Body of pancreas (tissue), 4 donors: ENCODE data around the gene EPHB2. TPM values are rescaled to one million over a fixed set of nuclear protein-coding genes. Genes with fewer than 3 reads are reported as not detected.

ENCODE experiments used
- ATAC-seq: fragments of 150-250 bp; one replicate; pipeline ENCODE4 v1.9.1; 2016
- DNase-seq, 4 donors: peaks; one replicate each; pipeline ENCODE4 v3.0.0-alpha.2; 2019
- H3K27ac ChIP-seq, 4 donors: fragments of 200-600 bp; sonication (generic); 1 replicate in 3 of 4; 2 replicates in 1 of 4; pipeline versions ENCODE4 v1.5.1 to v1.6.1; 2016 to 2019; ENCODE audit warnings: mild to moderate bottlenecking in 1 of 4, mixed read lengths in 1 of 4, moderate library complexity in 1 of 4
- H3K27me3 ChIP-seq, 2 donors: fragments of 200-600 bp; sonication (generic); one replicate each; pipeline ENCODE4 v1.6.0; 2016; ENCODE audit warnings: mild to moderate bottlenecking in 1 of 2
- H3K36me3 ChIP-seq, 2 donors: fragments of 200-600 bp; sonication (generic); replicated peaks in 1 of 2; 2 replicates each; pipeline ENCODE4 v1.5.1; 2016; ENCODE audit warnings: low read depth in 2 of 2; ENCODE audit not compliant: insufficient read depth in 1 of 2
- H3K4me1 ChIP-seq: fragments of 200-600 bp; sonication (generic); one replicate; pipeline ENCODE4 v1.6.0; 2016
- H3K4me3 ChIP-seq, 2 donors: fragments of 200-600 bp; sonication (generic); 1 replicate in 1 of 2; 2 replicates in 1 of 2; pipeline ENCODE4 v1.5.1; 2016 to 2019
- H3K9me3 ChIP-seq, 3 donors: fragments of 200-600 bp; sonication (generic); 1 replicate in 2 of 3; 2 replicates in 1 of 3; pipeline ENCODE4 v1.5.1; 2016
- CTCF ChIP-seq, 7 experiments: fragments of 450-650 bp in 4 of 7; fragments of 200-600 bp in 3 of 7; sonication (generic) in 3 of 7; IDR thresholded peaks; one replicate each; pipeline ENCODE4 v1.5.1; 2016 to 2019; ENCODE audit warnings: antibody characterized with exemption in 7 of 7
- POLR2A ChIP-seq, 3 donors: fragments of 450-650 bp; IDR thresholded peaks; one replicate each; pipeline ENCODE4 v1.6.1; 2016; ENCODE audit warnings: antibody characterized with exemption in 3 of 3, mild to moderate bottlenecking in 2 of 3
- WGBS, 2 donors: methylation state at CpG; one replicate each; pipeline ENCODE4 v1.1.5; 2017; 5-methylcytosine and 5-hydroxymethylcytosine counted together
- intact Hi-C: fragments of 100-400 bp; cut with DNase I; formaldehyde crosslinking; loops from one replicate; pipeline ENCODE4 v1.15.1; 2023
- total RNA-seq, 2 donors: library from RNA; depleted of rRNA; stranded (reverse); fragments of >200 nt; gene quantifications; one replicate each; pipeline ENCODE4 v1.1.0, GENCODE V29; 2016

The EPHB2 gene
- total RNA-seq, 2 donors from 2014 or later, result 2.9 to 7.9 TPM

DNA sequence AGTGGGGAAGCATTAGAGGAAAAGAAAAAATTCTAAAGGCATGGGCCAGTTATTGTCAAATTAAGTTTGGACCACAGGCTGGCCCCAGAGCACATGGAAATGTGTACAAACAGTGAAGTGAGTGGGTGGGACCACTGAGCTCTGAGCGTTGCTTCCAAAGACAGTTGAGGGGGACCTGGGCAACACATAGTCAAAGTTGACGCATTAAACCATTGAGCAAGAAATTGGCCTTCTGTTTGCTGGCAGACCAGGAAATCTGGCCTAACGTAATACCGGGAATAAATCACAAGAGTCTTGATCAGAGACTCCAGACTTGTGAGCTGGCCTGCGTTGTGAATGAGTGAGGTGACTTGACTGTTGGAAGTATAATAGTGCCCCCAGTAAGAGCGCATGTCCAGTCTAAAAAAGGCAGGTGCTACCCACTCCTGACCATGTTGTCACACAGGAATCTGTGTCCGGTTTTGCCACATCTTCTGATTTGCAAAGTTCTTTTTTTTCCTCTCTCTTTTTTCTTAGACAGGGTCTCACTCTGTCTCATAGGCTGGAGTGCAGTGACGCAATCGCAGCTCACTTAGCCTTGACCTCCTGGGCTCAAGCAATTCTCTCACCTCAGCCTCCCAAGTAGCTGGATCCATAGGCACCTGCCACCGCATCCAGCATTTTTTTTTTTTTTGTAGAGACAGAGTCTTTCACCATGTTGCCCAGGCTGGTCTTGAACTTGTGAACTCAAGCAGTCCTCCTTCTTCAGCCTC is 10.7 kb downstream of the EPHB2 start:
- no peaks in the 10 kb centered on the region for H3K36me3 ChIP-seq
- DNase-seq (no peak), ATAC-seq (no peak)
- 87 to 88% methylated on average over 10 of the region's 10 CpGs for whole genome bisulfite sequencing, 2 donors
- H3K27me3 ChIP-seq, result no peaks in the 10 kb centered on the region
- intact Hi-C loops, result no loop called here
- H3K4me1 ChIP-seq, result peaks cover 15% of the 10 kb centered on the region
- H3K9me3 ChIP-seq, result no peaks in the 10 kb centered on the region
- H3K4me3 ChIP-seq, result no peak overlapping the region
- H3K27ac ChIP-seq, result no peak overlapping the region
- TF ChIP-seq CTCF (IDR thresholded peaks at IDR 0.05), result no peak
- TF ChIP-seq POLR2A (IDR thresholded peaks at IDR 0.05), result no peak

DNA sequence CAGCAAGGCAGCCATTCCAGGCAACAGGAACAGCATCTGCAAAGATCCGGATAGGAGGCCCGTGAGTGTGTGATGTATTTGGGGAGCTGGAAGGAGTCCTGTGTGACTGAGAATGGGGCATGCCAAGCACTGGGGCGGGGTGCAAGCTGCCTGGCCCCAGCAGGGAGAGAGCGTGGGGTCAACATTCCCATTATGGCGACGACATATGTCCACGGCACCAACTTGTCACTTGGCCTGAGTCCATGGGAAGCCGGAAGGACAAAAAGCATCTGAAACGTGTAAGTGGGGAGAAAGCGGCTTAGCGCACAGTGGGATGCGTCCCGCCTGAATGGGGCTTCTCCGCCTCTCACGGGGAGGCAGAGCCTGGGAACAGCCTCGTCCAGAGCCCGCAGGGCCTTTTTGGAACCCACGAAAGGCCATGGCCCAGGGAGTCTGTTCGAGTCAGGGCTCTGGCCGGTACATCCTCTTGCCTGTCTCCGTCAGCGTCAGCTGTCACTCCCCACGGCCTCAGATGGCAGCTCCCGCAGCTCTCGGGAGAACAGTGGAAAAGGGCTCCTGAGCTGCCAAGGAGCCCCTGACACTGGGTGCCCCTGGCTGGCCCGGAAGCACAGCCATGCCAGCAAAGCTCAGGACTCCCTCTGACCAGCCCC is 12.4 kb downstream of the EPHB2 start:
- H3K4me1 ChIP-seq, result no peaks in the 10 kb centered on the region

GRCh38 chr1:22727873-22728272 is 17.2 kb downstream of the EPHB2 start:
- H3K4me1 ChIP-seq, result peaks cover 12% of the 10 kb centered on the region
- ATAC-seq (no peak), DNase-seq (no peak)
- H3K27ac ChIP-seq, result no peak overlapping the region
- H3K27me3 ChIP-seq, result no peaks in the 10 kb centered on the region
- WGBS, 2 donors, result 62 to 68% methylated on average over 2 of the region's 2 CpGs
- TF ChIP-seq POLR2A (IDR thresholded peaks at IDR 0.05) (no peak), CTCF (IDR thresholded peaks at IDR 0.05) (no peak)
- no peaks in the 10 kb centered on the region for H3K9me3 ChIP-seq
- intact Hi-C loops, result no loop called here
- no peak overlapping the region for H3K4me3 ChIP-seq
- H3K36me3 ChIP-seq, result no peaks in the 10 kb centered on the region

More for the DNA sequence above, 12.4 kb downstream of the EPHB2 start:
- WGBS, 2 donors, result 82 to 92% methylated on average over 19 to 26 of the region's 26 CpGs
- no peaks in the 10 kb centered on the region for H3K36me3 ChIP-seq
- H3K27ac ChIP-seq, result no peak overlapping the region
- TF ChIP-seq CTCF (IDR thresholded peaks at IDR 0.05) (no peak), POLR2A (IDR thresholded peaks at IDR 0.05) (no peak)
- no peak for ATAC-seq
- no peak for DNase-seq
- no peaks in the 10 kb centered on the region for H3K27me3 ChIP-seq
- intact Hi-C loops, result no loop called here
- no peaks in the 10 kb centered on the region for H3K9me3 ChIP-seq
- H3K4me3 ChIP-seq, result no peak overlapping the region

- ATAC-seq, result peak; percentile 66
- WGBS, 2 donors, result 31 to 39% methylated on average over 4 to 14 of the region's 14 CpGs
- TF ChIP-seq CTCF (IDR thresholded peaks at IDR 0.05), result no peak
- TF ChIP-seq POLR2A (IDR thresholded peaks at IDR 0.05), result no peak
These were observed 18.2 kb downstream of the EPHB2 start for GRCh38 chr1:22728751-22729399.

More at GRCh38 chr1:22728751-22729399, 18.2 kb downstream of the EPHB2 start:
- Histone ChIP-seq H3K27me3 (no peaks in the 10 kb centered on the region), H3K4me3 (no peak overlapping the region), H3K9me3 (no peaks in the 10 kb centered on the region), H3K4me1 (peaks cover 12% of the 10 kb centered on the region), H3K27ac (no peak overlapping the region), H3K36me3 (no peaks in the 10 kb centered on the region)
- peak in 3 of 4 donors; percentile 22 to 68 (median 56) for DNase-seq
- intact Hi-C loops, result no loop called here
